GM21737 (cell line): Measurements from ENCODE around the gene RELN.
"Not testable (repeated sequence)": the region's sequence is repeated elsewhere in the genome, so short reads cannot be mapped to it uniquely, and the experiment has no call there.

Source experiments
- ATAC-seq: cut with Tn5 transposase; IDR thresholded peaks from one replicate; pipeline ENCODE4 v1.9.1; 2021; ENCODE audit warnings: mild to moderate bottlenecking, moderate library complexity; ENCODE audit not compliant: unreplicated experiment

RELN gene

GRCh38 chr7:103525937-103526336 lies 463.5 kb downstream of the RELN start:
- ATAC-seq: no peak

- no peak for ATAC-seq
Observed at GRCh38 chr7:103524042-103524907, 465.2 kb downstream of the RELN start.

GRCh38 chr7:103521937-103522336 lies 467.5 kb downstream of the RELN start:
- ATAC-seq: no peak

- ATAC-seq: no peak
Observed at GRCh38 chr7:103504505-103505135, 484.8 kb downstream of the RELN start.

- no peak for ATAC-seq
Observed at GRCh38 chr7:103501206-103501605, 488.3 kb downstream of the RELN start.

GRCh38 chr7:103499976-103500375 lies 489.5 kb downstream of the RELN start:
- ATAC-seq: no peak

- no peak for ATAC-seq
Observed at GRCh38 chr7:103487419-103487818, 502.0 kb downstream of the RELN start.

- ATAC-seq: not testable (repeated sequence)
Observed at GRCh38 chr7:103486873-103487272, 502.6 kb downstream of the RELN start.

GRCh38 chr7:103480771-103481170 lies 508.7 kb downstream of the RELN start:
- no peak for ATAC-seq

GRCh38 chr7:103474956-103475355 lies 514.5 kb downstream of the RELN start:
- ATAC-seq: no peak

- ATAC-seq: no peak
Observed at GRCh38 chr7:103469095-103469948, 520.1 kb downstream of the RELN start.

- ATAC-seq: no peak
Observed at GRCh38 chr7:103466814-103467213, 522.6 kb downstream of the RELN start.

GRCh38 chr7:103462358-103462757 lies 527.1 kb downstream of the RELN start:
- ATAC-seq: no peak

- no peak for ATAC-seq
Observed at GRCh38 chr7:103447073-103447960, 542.1 kb downstream of the RELN start.

- no peak for ATAC-seq
Observed at GRCh38 chr7:103446049-103446520, 543.4 kb downstream of the RELN start, which contains the start of gene SLC26A5. SLC26A5 (minus strand) TSS chr7:103446207; CDS start chr7:103421514, 24,693 bp downstream.

GRCh38 chr7:103445228-103446048 lies 544.0 kb downstream of the RELN start:
- ATAC-seq: no peak

GRCh38 chr7:103439661-103440060 lies 549.8 kb downstream of the RELN start:
- ATAC-seq: no peak

- ATAC-seq: no peak
Observed at GRCh38 chr7:103437623-103438022, 551.8 kb downstream of the RELN start.

- no peak for ATAC-seq
Observed at GRCh38 chr7:103432712-103433111, 556.7 kb downstream of the RELN start.
